ENCODE data around the gene PRCC.

PRCC gene

DNA sequence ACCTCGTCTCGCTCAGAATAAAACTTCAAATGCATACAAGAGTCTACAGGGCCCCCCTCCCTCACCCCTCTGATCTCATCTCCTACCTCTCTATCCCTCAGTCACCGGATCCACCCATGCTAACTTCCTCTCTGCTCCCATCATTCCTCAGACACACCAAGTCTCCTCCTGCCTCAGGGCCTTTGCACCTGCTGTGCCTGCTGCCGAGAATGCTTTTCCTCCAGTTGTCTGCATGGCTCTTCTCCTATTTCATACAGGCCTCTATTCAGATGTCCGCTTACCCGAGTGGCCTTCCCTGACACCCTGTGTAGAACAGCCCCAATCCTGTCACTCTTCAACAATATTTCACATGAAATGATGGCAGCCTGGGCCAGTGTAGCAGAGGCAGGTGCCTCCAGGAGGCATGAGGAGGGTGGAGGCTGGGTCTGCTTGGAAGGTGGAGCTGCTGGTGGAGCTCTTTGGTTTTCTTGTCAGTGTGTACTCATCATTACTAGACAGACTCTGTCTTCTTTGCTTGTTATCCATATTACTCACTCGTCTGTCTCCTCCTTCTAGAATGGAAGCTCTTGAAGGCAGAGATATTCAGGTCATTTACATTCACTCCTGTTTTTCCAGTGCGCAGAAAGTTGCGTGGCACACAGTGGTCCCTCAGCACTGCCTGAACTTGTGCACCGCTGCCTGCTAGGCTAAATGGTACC, 45.1 kb downstream of the PRCC start:
- TF ChIP-seq, protein P1, sequence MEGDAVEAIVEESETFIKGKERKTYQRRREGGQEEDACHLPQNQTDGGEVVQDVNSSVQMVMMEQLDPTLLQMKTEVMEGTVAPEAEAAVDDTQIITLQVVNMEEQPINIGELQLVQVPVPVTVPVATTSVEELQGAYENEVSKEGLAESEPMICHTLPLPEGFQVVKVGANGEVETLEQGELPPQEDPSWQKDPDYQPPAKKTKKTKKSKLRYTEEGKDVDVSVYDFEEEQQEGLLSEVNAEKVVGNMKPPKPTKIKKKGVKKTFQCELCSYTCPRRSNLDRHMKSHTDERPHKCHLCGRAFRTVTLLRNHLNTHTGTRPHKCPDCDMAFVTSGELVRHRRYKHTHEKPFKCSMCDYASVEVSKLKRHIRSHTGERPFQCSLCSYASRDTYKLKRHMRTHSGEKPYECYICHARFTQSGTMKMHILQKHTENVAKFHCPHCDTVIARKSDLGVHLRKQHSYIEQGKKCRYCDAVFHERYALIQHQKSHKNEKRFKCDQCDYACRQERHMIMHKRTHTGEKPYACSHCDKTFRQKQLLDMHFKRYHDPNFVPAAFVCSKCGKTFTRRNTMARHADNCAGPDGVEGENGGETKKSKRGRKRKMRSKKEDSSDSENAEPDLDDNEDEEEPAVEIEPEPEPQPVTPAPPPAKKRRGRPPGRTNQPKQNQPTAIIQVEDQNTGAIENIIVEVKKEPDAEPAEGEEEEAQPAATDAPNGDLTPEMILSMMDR (conservative IDR thresholded peaks at IDR 0.05; ENCODE audit: control insufficient read depth, insufficient read depth, low read depth, low read length): no peak
- no peak overlapping the region for H3K4me3 ChIP-seq (ENCODE audit: control insufficient read depth, low read depth, low read length)
- no peak for DNase-seq (ENCODE audit: low read depth)

DNA sequence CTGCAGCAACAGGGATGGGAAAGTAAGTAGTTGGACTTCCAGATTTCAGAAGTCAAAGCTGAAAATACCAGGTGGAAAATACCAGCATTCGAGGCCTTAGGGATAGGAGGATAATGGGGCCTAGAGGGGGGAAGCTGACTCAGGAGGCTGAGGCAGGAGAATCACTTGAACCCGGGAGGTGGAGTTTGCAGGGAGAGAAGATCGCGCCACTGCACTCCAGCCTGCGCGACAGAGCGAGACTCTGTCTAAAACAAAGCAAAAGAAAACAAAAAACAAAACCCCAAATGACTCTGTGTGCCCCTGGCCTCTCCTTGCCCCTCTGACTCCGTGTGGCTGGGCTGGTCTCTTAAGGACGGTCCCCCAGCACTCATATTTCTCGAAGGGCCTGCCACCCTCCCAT, 46.0 kb downstream of the PRCC start:
- TF ChIP-seq, protein P1 (conservative IDR thresholded peaks at IDR 0.05; ENCODE audit: control insufficient read depth, insufficient read depth, low read depth, low read length): no peak
- DNase-seq (ENCODE audit: low read depth): no peak
- H3K4me3 ChIP-seq (ENCODE audit: control insufficient read depth, low read depth, low read length): no peak overlapping the region

DNA sequence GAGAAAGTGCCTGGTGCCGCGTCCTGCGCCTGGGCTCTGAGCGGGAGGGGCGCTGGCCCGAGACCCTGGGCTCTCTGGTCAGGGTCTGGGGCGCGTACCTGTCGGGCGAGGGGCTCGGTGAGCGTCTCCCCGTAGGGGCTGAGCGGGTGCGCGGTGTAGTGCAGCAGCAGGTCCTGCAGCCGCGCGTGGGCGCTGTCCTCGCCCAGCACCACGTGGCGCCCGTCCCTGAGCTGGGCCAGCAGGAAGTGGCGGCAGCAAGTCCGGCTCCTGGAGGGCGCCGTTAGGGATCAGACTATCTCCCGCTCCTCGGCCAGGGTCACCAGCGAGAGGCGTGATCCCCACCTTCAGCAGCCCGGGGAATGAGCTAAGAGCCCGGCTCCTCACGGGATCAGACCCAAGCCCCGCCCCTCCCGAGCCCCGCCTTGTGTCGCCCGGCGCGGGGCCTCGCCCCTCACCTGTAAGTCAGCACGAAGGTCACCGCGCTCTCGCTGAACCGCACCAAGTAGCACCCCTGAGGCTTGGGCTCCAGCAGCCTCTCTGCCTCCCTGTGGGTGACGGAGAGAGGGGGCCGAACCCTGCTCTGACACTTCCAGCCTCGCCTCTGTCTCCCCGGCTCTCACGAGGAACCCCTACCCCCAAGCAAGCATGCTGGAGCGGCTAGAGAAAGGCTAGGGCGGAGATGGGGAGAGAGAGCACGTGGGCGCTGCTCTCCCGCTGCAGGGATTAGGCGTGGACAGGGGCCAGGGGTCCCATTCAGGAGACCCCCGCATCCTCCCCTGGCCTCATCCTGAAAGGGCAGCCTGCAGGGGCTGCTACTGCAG, 46.6 kb downstream of the PRCC start:
- TF ChIP-seq, protein P1 (conservative IDR thresholded peaks at IDR 0.05; ENCODE audit: control insufficient read depth, insufficient read depth, low read depth, low read length): peak; percentile 36
- peak overlapping the region; percentile 16 for H3K4me3 ChIP-seq (ENCODE audit: control insufficient read depth, low read depth, low read length)
- DNase-seq (ENCODE audit: low read depth): peak; percentile 39

DNA sequence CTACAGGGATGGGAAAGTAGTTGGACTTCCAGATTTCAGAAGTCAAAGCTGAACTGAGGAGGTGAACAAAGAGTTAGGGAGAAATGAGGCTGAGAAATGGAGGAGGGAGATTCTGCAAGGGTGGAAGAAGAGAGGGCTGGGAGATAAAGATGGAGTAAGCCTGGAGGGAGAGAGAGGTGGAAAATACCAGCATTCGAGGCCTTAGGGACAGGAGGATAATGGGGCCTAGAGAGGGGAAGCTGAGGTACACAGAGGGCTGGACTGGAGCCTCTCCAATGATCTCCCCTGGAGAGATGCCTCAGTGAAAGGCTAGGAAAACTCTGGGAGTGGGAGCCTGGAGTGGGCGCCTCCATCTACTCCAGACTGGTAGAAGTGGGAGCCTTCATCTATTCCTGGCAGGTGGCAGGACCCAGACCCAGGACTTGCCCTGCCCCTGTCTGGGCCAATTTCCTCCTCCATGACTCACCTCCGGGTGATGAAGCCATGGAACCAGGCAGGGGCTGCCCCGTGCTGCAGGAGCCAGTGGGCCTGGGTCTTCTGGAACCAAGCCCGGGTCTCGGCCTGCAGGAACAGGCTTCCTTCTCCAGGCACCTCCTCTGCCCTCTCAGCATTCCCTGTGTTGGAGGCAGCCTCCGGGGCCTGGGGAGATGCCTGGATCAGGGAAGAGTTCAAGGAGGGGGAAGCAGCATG, 47.4 kb downstream of the PRCC start:
- DNase-seq (ENCODE audit: low read depth): no peak
- TF ChIP-seq, protein P1 (conservative IDR thresholded peaks at IDR 0.05; ENCODE audit: control insufficient read depth, insufficient read depth, low read depth, low read length): no peak
- no peak overlapping the region for H3K4me3 ChIP-seq (ENCODE audit: control insufficient read depth, low read depth, low read length)

DNA sequence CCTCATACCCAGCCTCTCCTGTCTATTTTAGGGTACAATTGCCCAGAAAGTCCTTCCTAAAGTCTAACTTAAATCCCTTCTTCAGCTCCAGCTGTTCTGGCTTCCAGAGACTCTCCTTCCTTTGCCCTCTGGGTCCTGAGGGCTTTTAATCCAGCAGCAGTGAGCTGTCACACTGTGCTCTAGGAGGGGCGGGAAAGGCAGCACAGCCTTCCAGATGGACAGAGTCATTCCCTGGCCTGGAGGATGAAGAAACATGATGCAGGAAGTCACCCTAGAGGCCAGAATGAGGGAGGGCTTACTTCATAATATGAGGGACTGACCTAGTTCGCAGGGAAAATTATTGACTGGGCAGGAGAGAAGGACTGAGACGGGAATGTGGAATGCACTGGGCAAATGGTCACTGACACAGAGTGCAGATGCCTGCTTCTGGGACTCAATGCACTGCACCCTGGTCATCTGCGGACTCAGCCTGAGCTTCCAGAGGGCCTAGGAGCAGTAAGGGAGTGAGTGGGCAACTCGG, 48.0 kb downstream of the PRCC start:
- TF ChIP-seq, protein P1 (conservative IDR thresholded peaks at IDR 0.05; ENCODE audit: control insufficient read depth, insufficient read depth, low read depth, low read length): no peak
- peak; percentile 95 for DNase-seq (ENCODE audit: low read depth)
- H3K4me3 ChIP-seq (ENCODE audit: control insufficient read depth, low read depth, low read length): no peak overlapping the region

DNA sequence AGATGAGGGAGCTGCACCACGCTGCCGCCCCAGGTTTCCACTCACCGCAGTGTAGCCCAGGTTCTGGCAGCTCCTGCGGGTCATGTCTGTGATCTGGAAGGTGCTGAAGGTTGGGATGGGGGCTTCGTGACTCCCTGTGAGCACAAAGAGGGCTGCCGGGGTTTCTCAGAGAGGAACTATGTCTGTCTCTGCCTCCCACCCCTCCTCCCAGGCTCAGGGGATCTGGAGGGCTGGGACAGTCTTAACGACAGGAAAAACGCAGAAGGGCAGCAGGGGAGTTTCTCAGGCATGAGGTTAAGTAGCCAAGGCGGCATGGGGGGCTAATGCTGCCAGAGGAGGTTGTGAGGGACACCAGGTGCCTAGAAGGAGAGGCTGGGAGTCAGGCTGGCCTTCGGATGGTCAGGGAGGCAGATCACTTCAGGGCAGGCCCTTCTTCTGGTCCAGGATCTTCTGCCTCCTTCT, 48.7 kb downstream of the PRCC start:
- DNase-seq (ENCODE audit: low read depth): no peak
- H3K4me3 ChIP-seq (ENCODE audit: control insufficient read depth, low read depth, low read length): no peak overlapping the region
- TF ChIP-seq, protein P1 (conservative IDR thresholded peaks at IDR 0.05; ENCODE audit: control insufficient read depth, insufficient read depth, low read depth, low read length): no peak

Measured in fibroblast of mammary gland (primary cell).